IMR-90 (cell line): ENCODE results near the gene PADI6. TPM values are rescaled to one million over a fixed set of nuclear protein-coding genes. Genes with fewer than 3 reads are reported as not detected.

Experiments used
- ATAC-seq: fragments of 200-7000 bp; cut with Tn5 transposase; 2 replicates; pipeline ENCODE4 v1.9.1; 2020; ENCODE audit warnings: low read depth, mild to moderate bottlenecking, moderate library complexity
- BruUV-seq: library from RNA; stranded (reverse); fragments of 400-500 nt; replicated peaks from 2 replicates; lab custom pipeline; 2021; lab: Mats Ljungman, UMichigan
- CTCF ChIA-PET: fragments of 300-600 bp; formaldehyde crosslinking; extraction: SDS; loops from one replicate; lab custom pipeline; 2021; ENCODE audit warnings: antibody characterized with exemption; lab: Yijun Ruan, JAX
- POLR2A ChIA-PET: fragments of 300-600 bp; sonication (Branson Sonifier 250); formaldehyde crosslinking; loops from one replicate; lab custom pipeline; 2022; ENCODE audit warnings: antibody characterized with exemption; ENCODE audit not compliant: unreplicated experiment; lab: Charles Lee
- DNase-seq: peaks from one replicate; pipeline ENCODE4 v3.0.0; 2013
- H2AFZ ChIP-seq: replicated peaks from 2 replicates; pipeline ENCODE3; 2013; ENCODE audit warnings: low read length, mild to moderate bottlenecking; ENCODE audit not compliant: poor library complexity
- H2AK5ac ChIP-seq: 2 replicates; pipeline ENCODE4 v1.6.1; 2013; ENCODE audit warnings: low read depth, low read length, inconsistent platforms
- H2AK9ac ChIP-seq: replicated peaks from 2 replicates; pipeline ENCODE3; 2013; ENCODE audit warnings: mild to moderate bottlenecking, low read depth, low read length, moderate library complexity; ENCODE audit not compliant: poor library complexity
- H2BK120ac ChIP-seq: 2 replicates; pipeline ENCODE4 v1.6.1; 2013; ENCODE audit warnings: low read depth, low read length, inconsistent platforms
- H2BK15ac ChIP-seq: 3 replicates; pipeline ENCODE4 v1.6.1; 2013; ENCODE audit warnings: low read depth, low read length, inconsistent platforms
- H2BK20ac ChIP-seq: 2 replicates; pipeline ENCODE4 v1.6.1; 2013; ENCODE audit warnings: low read depth, mild to moderate bottlenecking, inconsistent platforms, low read length, moderate library complexity
- H2BK5ac ChIP-seq: 2 replicates; pipeline ENCODE4 v1.6.1; 2013; ENCODE audit warnings: mild to moderate bottlenecking, low read depth, low read length, inconsistent platforms; ENCODE audit not compliant: poor library complexity, severe bottlenecking
- H3K14ac ChIP-seq: replicated peaks from 2 replicates; pipeline ENCODE4 v1.6.1; 2013; ENCODE audit warnings: low read depth, low read length, inconsistent platforms
- H3K18ac ChIP-seq: 2 replicates; pipeline ENCODE4 v1.6.1; 2013; ENCODE audit warnings: low read depth, low read length, control low read depth
- H3K23ac ChIP-seq: 2 replicates; pipeline ENCODE4 v1.6.1; 2013; ENCODE audit warnings: low read depth, low read length, inconsistent platforms
- H3K27ac ChIP-seq: 2 replicates; pipeline ENCODE4 v1.5.1; 2013; ENCODE audit warnings: mild to moderate bottlenecking, control low read depth, low read length; ENCODE audit not compliant: insufficient read depth
- H3K27me3 ChIP-seq: 2 replicates; pipeline ENCODE4 v1.6.1; 2013; ENCODE audit warnings: low read length; ENCODE audit not compliant: control insufficient read depth, insufficient read depth
- H3K36me3 ChIP-seq: 2 replicates; pipeline ENCODE4 v1.6.1; 2013; ENCODE audit warnings: low read length, mixed read lengths; ENCODE audit not compliant: control insufficient read depth, insufficient read depth
- H3K4ac ChIP-seq: 2 replicates; pipeline ENCODE4 v1.6.1; 2013; ENCODE audit warnings: low read depth, low read length, inconsistent platforms
- H3K4me1 ChIP-seq: 2 replicates; pipeline ENCODE4 v1.6.1; 2013; ENCODE audit warnings: low read length, mixed read lengths; ENCODE audit not compliant: control insufficient read depth, insufficient read depth
- H3K4me2 ChIP-seq: 2 replicates; pipeline ENCODE4 v1.6.1; 2013; ENCODE audit warnings: low read depth, mild to moderate bottlenecking, control low read depth, low read length, moderate library complexity
- H3K4me3 ChIP-seq: 2 replicates; pipeline ENCODE4 v1.5.1; 2013; ENCODE audit warnings: low read depth, mild to moderate bottlenecking, control low read depth, low read length, moderate library complexity; ENCODE audit not compliant: insufficient read depth
- H3K56ac ChIP-seq: 2 replicates; pipeline ENCODE4 v1.6.1; 2013; ENCODE audit warnings: low read length, inconsistent platforms; ENCODE audit not compliant: insufficient read depth; ENCODE audit errors: extremely low read depth
- H3K79me1 ChIP-seq, 2 experiments: 2 replicates each; pipeline ENCODE4 v1.6.1; 2013; ENCODE audit warnings: low read length in 2 of 2, inconsistent platforms in 1 of 2, low read depth in 1 of 2
- H3K9ac ChIP-seq: 2 replicates; pipeline ENCODE4 v1.6.1; 2013; ENCODE audit warnings: low read depth, low read length, control low read depth
- H3K9me1 ChIP-seq: 2 replicates; pipeline ENCODE4 v1.6.1; 2013; ENCODE audit warnings: low read length, inconsistent platforms; ENCODE audit not compliant: insufficient read depth
- H3K9me3 ChIP-seq: 2 replicates; pipeline ENCODE4 v1.6.1; 2013; ENCODE audit warnings: low read length; ENCODE audit not compliant: control insufficient read depth, insufficient read depth
- H4K20me1 ChIP-seq: 2 replicates; pipeline ENCODE4 v1.6.1; 2013; ENCODE audit warnings: low read length, inconsistent platforms; ENCODE audit not compliant: insufficient read depth
- H4K5ac ChIP-seq: 2 replicates; pipeline ENCODE4 v1.6.1; 2013; ENCODE audit warnings: mild to moderate bottlenecking, low read depth, low read length, control low read depth
- H4K8ac ChIP-seq, 2 experiments: 2 replicates each; pipeline ENCODE4 v1.6.1; 2013; ENCODE audit warnings: low read depth in 2 of 2, low read length in 2 of 2, control low read depth in 1 of 2, inconsistent platforms in 1 of 2
- H4K91ac ChIP-seq: 2 replicates; pipeline ENCODE4 v1.6.1; 2013; ENCODE audit warnings: low read depth, low read length, inconsistent platforms; ENCODE audit not compliant: insufficient read depth
- POLR2A ChIP-seq: IDR thresholded peaks from 2 replicates; pipeline ENCODE4 v1.6.1; 2012; ENCODE audit warnings: mild to moderate bottlenecking, low read depth, low read length
- USF2 ChIP-seq: fragments of 150-350 bp; IDR thresholded peaks from 2 replicates; pipeline ENCODE4 v1.6.1; 2017; ENCODE audit warnings: mild to moderate bottlenecking, antibody characterized with exemption, low read length, low read depth
- whole genome bisulfite sequencing, 2 experiments: methylation state at CpG; one replicate each; pipeline versions ENCODE4 v1.1.5 to v1.1.7; 2013; ENCODE audit warnings: missing lambda C conversion rate in 2 of 2; ENCODE audit not compliant: insufficient read length in 1 of 2; ENCODE audit errors: extremely low coverage in 2 of 2; 5-methylcytosine and 5-hydroxymethylcytosine counted together
- dilution Hi-C: fragments of 300-500 bp; cut with HindIII; formaldehyde crosslinking; loops from one replicate; pipeline ENCODE4 v1.14.3; 2018; ENCODE audit warnings: low sequenced_read_pairs; ENCODE audit not compliant: unreplicated experiment
- in situ Hi-C: fragments of 300-500 bp; cut with MboI; formaldehyde crosslinking; loops from 3 replicates; pipeline ENCODE4 v1.14.3; 2019; ENCODE audit warnings: low sequenced_read_pairs, inconsistent platforms, mixed read lengths
- intact Hi-C: fragments of 100-400 bp; cut with micrococcal nuclease; formaldehyde crosslinking; loops from 2 replicates; pipeline ENCODE4 v1.10.0; 2022
- polyA plus RNA-seq, 3 experiments: library from polyadenylated mRNA; depleted of rRNA; stranded (reverse); fragments of >200 nt; gene quantifications; 2 replicates each; pipeline ENCODE4 v1.2.3, GENCODE V29; 2012; ENCODE audit warnings: low replicate concordance in 1 of 3
- total RNA-seq: library from RNA; depleted of rRNA; stranded (reverse); fragments of >200 nt; gene quantifications from 2 replicates; pipeline ENCODE4 v1.2.3, GENCODE V29; 2012

Gene PADI6
- total and polyA plus RNA-seq, 2 of the 4 experiments (the other 2 are of a cell fraction) = not detected

GRCh38 chr1:17377325-17377953 lies 5.4 kb downstream of the PADI6 start:
- H4K8ac ChIP-seq = no peak overlapping the region
- H2BK120ac ChIP-seq = no peak overlapping the region
- no peaks in the 10 kb centered on the region for H3K79me1 ChIP-seq
- TF ChIP-seq POLR2A (no peak), USF2 (peak; percentile 36; the same call in 1 of the 2 replicates)
- H4K5ac ChIP-seq = no peak overlapping the region
- BruUV-seq = no TSS peak
- peaks cover 47% of the 10 kb centered on the region for H3K27me3 ChIP-seq
- H4K91ac ChIP-seq = no peak overlapping the region
- H2AK5ac ChIP-seq = no peak overlapping the region
- H4K20me1 ChIP-seq = no peaks in the 10 kb centered on the region
- H2BK20ac ChIP-seq = no peak overlapping the region
- H3K56ac ChIP-seq = no peak overlapping the region
- 13% methylated on average over 9 of the region's 16 CpGs; no CpG with 5 or more reads in 1 of the 2 experiments for WGBS, 2 experiments
- no peak overlapping the region for H3K18ac ChIP-seq
- CTCF ChIA-PET = no interaction called here
- in situ Hi-C loops (no loop called here), intact Hi-C loops (no loop called here), dilution Hi-C loops (no loop called here)
- H2BK15ac ChIP-seq = no peak overlapping the region
- no peaks in the 10 kb centered on the region for H3K9me1 ChIP-seq
- no peak overlapping the region for H3K4me3 ChIP-seq
- H3K9me3 ChIP-seq = no peaks in the 10 kb centered on the region
- DNase-seq = no peak
- no peak overlapping the region for H3K27ac ChIP-seq
- H3K36me3 ChIP-seq = no peaks in the 10 kb centered on the region
- no peak overlapping the region for H3K9ac ChIP-seq
- POLR2A ChIA-PET = no interaction called here
- no peak overlapping the region for H3K23ac ChIP-seq
- no peaks in the 10 kb centered on the region for H3K4me1 ChIP-seq
- H3K4me2 ChIP-seq = no peak overlapping the region
- no peak overlapping the region for H2BK5ac ChIP-seq
- no peak overlapping the region for H2AFZ ChIP-seq
- H3K4ac ChIP-seq = no peak overlapping the region
- H3K14ac ChIP-seq = no peak overlapping the region
- H2AK9ac ChIP-seq = no peak overlapping the region
- ATAC-seq = no peak
